Brain microvascular endothelial cell (primary cell): ENCODE measurements around the gene CHD3.

ENCODE experiments used
- DNase-seq: peaks from one replicate; pipeline ENCODE4 v3.0.0-alpha.2; 2020
- H3K27ac ChIP-seq: fragments of 250-450 bp; sonication (Bioruptor Pico); 2 replicates; pipeline ENCODE4 v1.5.1; 2020; ENCODE audit warnings: mild to moderate bottlenecking, moderate library complexity
- H3K27me3 ChIP-seq: fragments of 250-450 bp; sonication (Bioruptor Pico); replicated peaks from 2 replicates; pipeline ENCODE4 v1.5.1; 2020; ENCODE audit warnings: mild to moderate bottlenecking
- H3K36me3 ChIP-seq: fragments of 250-450 bp; sonication (Bioruptor Pico); replicated peaks from 2 replicates; pipeline ENCODE4 v1.5.1; 2020; ENCODE audit warnings: mild to moderate bottlenecking
- H3K4me3 ChIP-seq: 2 replicates; pipeline ENCODE4 v1.5.1; 2011; ENCODE audit warnings: low read depth, mild to moderate bottlenecking, control low read depth, low read length, moderate library complexity
- CTCF ChIP-seq: IDR thresholded peaks from 2 replicates; pipeline ENCODE4 v1.5.1; 2011; ENCODE audit warnings: low read depth, mild to moderate bottlenecking, moderate library complexity, low read length, control low read depth, inconsistent platforms; ENCODE audit errors: missing control alignments
- in situ Hi-C: cut with HindIII; loops from 2 replicates; pipeline ENCODE4 v1.10.0; 2017; ENCODE audit warnings: low sequenced_read_pairs, low pct_ligation_motif_present

The CHD3 gene

GRCh38 chr17:7935859-7936258, 47.3 kb downstream of the CHD3 start:
- no peaks in the 10 kb centered on the region for H3K27me3 ChIP-seq
- H3K27ac ChIP-seq, result no peak overlapping the region
- in situ Hi-C loops, result no loop called here
- no peak for DNase-seq
- TF ChIP-seq CTCF, result no peak
- H3K36me3 ChIP-seq, result peaks cover 36% of the 10 kb centered on the region
- no peak overlapping the region for H3K4me3 ChIP-seq

GRCh38 chr17:7940034-7940433, 51.4 kb downstream of the CHD3 start:
- no peak for TF ChIP-seq CTCF
- no peaks in the 10 kb centered on the region for H3K27me3 ChIP-seq
- peaks cover 59% of the 10 kb centered on the region for H3K36me3 ChIP-seq
- no peak overlapping the region for H3K4me3 ChIP-seq
- no peak for DNase-seq
- in situ Hi-C loops, result no loop called here
- H3K27ac ChIP-seq, result no peak overlapping the region

GRCh38 chr17:7940743-7941142, 52.2 kb downstream of the CHD3 start:
- in situ Hi-C loops, result no loop called here
- no peak overlapping the region for H3K27ac ChIP-seq
- H3K27me3 ChIP-seq, result no peaks in the 10 kb centered on the region
- peaks cover 62% of the 10 kb centered on the region for H3K36me3 ChIP-seq
- no peak for TF ChIP-seq CTCF
- H3K4me3 ChIP-seq, result no peak overlapping the region
- no peak for DNase-seq

- H3K27ac ChIP-seq, result no peak overlapping the region
- no peaks in the 10 kb centered on the region for H3K27me3 ChIP-seq
- in situ Hi-C loops, result no loop called here
- no peak overlapping the region for H3K4me3 ChIP-seq
- peaks cover 64% of the 10 kb centered on the region for H3K36me3 ChIP-seq
- no peak for DNase-seq
- no peak for TF ChIP-seq CTCF
Measured at GRCh38 chr17:7943291-7943690, 54.7 kb downstream of the CHD3 start.

- in situ Hi-C loops, result no loop called here
- Histone ChIP-seq H3K36me3 (peaks cover 71% of the 10 kb centered on the region), H3K27ac (no peak overlapping the region), H3K27me3 (no peaks in the 10 kb centered on the region), H3K4me3 (no peak overlapping the region)
- no peak for TF ChIP-seq CTCF
- no peak for DNase-seq
Measured at GRCh38 chr17:7944326-7944725, 55.7 kb downstream of the CHD3 start.

GRCh38 chr17:7945651-7946050, 57.1 kb downstream of the CHD3 start:
- TF ChIP-seq CTCF, result no peak
- H3K4me3 ChIP-seq, result no peak overlapping the region
- no peak for DNase-seq
- H3K27ac ChIP-seq, result no peak overlapping the region
- in situ Hi-C loops, result no loop called here
- H3K36me3 ChIP-seq, result peaks cover 61% of the 10 kb centered on the region
- no peaks in the 10 kb centered on the region for H3K27me3 ChIP-seq
